Tibial nerve (tissue), 4 donors: Measurements from ENCODE around the gene TSSK6.

Experiments used
- EP300 ChIP-seq, 2 donors: sonication (generic); formaldehyde crosslinking; IDR thresholded peaks; one replicate each; pipeline ENCODE4 v1.6.1; 2017; ENCODE audit warnings: antibody characterized with exemption in 2 of 2, mild to moderate bottlenecking in 1 of 2
- POLR2A ChIP-seq, 2 donors: fragments of 450-650 bp; IDR thresholded peaks; one replicate each; pipeline ENCODE4 v1.6.1; 2017; ENCODE audit warnings: antibody characterized with exemption in 2 of 2, mild to moderate bottlenecking in 2 of 2, moderate library complexity in 2 of 2
- TF ChIP-seq, protein P1 (sequence below), 5 experiments: fragments of 200-600 bp in 3 of 5; fragments of 450-650 bp in 2 of 5; sonication (generic) in 3 of 5; IDR thresholded peaks; one replicate each; pipeline ENCODE4 v1.5.1; 2016 to 2019; ENCODE audit warnings: antibody characterized with exemption in 5 of 5, mild to moderate bottlenecking in 3 of 5, moderate library complexity in 2 of 5

DNA sequence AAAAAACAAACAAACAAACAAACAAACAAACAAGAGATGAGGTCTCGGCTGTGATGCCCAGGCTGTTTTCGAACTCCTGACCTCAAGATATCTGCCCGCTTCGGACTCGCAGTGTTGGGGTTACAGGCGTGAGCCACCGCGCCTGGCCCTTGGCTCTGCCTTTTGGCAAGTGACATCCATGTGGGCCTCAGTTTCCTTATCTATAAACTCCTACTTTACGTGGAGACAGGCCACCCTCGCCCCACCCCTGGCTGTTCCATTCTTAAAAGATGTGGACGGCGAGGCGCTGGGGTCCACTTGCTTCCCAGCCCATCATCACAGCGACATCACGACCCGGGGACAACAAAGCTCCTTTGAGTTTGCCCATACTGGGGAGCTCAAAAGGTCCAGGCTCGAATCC, 1.7 kb downstream of the TSSK6 start:
- TF ChIP-seq, protein P1, sequence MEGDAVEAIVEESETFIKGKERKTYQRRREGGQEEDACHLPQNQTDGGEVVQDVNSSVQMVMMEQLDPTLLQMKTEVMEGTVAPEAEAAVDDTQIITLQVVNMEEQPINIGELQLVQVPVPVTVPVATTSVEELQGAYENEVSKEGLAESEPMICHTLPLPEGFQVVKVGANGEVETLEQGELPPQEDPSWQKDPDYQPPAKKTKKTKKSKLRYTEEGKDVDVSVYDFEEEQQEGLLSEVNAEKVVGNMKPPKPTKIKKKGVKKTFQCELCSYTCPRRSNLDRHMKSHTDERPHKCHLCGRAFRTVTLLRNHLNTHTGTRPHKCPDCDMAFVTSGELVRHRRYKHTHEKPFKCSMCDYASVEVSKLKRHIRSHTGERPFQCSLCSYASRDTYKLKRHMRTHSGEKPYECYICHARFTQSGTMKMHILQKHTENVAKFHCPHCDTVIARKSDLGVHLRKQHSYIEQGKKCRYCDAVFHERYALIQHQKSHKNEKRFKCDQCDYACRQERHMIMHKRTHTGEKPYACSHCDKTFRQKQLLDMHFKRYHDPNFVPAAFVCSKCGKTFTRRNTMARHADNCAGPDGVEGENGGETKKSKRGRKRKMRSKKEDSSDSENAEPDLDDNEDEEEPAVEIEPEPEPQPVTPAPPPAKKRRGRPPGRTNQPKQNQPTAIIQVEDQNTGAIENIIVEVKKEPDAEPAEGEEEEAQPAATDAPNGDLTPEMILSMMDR (IDR thresholded peaks at IDR 0.05): no peak
- TF ChIP-seq POLR2A (IDR thresholded peaks at IDR 0.05): no peak
- no peak for TF ChIP-seq EP300 (IDR thresholded peaks at IDR 0.05)
